Activated CD4-positive, alpha-beta T cell treated with anti-CD3 and anti-CD28 coated beads for 48 hours (primary cell): ENCODE data around the gene LTBP1.

Experiments used
- DNase-seq: peaks from one replicate; pipeline ENCODE4 v3.0.0-alpha.2; 2020

LTBP1 gene

GRCh38 chr2:33238111-33238510, 291.4 kb downstream of the LTBP1 start:
- no peak for DNase-seq

- DNase-seq: no peak
These were observed 293.4 kb downstream of the LTBP1 start for GRCh38 chr2:33240178-33240577.

GRCh38 chr2:33241072-33241471, 294.3 kb downstream of the LTBP1 start:
- DNase-seq: no peak

- no peak for DNase-seq
These were observed 294.8 kb downstream of the LTBP1 start for GRCh38 chr2:33241581-33241980.

DNA sequence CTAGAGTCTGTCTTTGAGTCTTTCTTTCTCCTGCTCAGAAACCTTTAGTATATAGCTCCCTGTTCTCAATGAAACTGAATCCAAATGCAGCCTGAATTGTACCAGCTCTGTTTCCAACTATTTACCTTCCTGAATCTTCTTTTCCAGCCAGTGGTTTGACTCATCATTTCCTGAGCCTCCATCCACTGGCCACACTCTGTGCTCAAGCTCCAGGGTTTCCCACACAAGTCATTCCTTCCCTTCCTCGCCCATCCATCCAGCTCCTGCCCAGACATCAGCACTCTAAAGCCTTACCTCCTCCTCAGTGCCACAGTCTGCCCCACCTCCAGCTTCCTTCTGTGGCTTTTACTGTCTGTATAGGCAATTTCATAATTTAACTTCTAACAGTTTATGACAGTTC, 296.1 kb downstream of the LTBP1 start:
- no peak for DNase-seq

- no peak for DNase-seq
These were observed 299.7 kb downstream of the LTBP1 start for GRCh38 chr2:33246432-33246831.

DNA sequence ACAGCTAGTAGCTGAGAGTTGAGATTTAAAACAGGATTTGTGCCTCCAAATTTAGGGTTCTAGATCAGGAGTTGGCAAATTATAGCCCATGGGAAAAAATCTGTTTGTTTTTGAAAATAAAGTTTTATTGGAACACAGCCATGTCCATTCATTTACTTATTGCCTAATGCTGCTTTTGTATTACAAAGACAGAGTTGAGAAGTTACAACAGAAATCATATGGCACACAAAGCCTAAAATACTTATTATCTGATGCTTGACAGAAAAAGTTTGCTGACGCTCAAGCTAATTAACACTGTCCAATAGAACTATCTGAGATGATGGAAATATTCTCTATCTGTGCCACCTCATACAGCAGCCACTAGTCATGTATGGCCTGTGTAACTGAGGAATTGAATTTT, 300.6 kb downstream of the LTBP1 start:
- DNase-seq: no peak

DNA sequence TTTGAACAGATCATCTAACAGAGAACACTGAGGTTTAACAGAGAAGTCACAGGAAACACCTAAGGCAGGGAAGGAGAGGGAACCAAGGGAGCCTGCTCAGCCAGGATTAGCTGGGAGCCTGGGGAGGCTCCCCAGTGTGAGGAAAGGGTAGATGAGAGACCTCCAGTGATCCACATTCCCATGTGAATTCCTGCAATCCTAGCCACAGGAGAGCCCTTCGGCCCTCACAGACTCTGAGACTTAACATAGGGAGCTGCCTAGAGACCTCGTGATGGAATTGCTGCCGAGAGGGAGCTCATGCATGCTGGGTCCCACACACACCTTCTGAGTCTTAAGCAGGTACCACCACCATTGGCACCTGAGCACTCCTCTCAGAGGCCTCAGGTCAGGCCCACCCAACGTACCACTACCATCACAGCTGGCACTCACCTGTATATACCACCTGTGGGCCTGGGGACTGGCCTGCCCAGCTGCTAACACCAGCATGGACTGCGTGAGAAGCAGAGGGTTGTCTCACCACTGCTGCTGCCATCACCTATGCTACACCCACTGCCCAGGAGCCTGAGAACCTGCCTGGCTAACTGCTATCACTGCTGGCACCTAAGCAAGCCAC, 303.8 kb downstream of the LTBP1 start:
- no peak for DNase-seq

GRCh38 chr2:33256162-33256755, 309.5 kb downstream of the LTBP1 start:
- DNase-seq: no peak

GRCh38 chr2:33258387-33258786, 311.6 kb downstream of the LTBP1 start:
- no peak for DNase-seq

DNA sequence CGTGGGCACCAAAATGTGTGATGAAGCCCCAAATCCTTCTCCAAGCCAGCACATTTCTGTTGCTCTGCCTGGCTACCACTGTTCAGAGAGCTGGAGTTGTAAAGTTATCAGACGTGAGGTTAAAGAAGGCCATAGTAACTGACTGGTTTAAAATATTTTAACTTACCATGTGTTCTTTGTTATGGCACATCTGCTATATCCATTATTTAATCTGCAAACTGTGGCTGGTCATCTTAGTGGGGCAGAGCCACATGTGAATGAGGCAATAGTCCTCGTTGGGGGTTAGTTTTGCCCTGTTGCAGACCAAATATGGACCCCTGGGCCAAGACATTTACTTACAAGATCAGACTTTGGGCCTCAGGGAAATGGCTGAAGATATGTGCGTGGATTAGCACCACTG, 315.3 kb downstream of the LTBP1 start:
- no peak for DNase-seq

GRCh38 chr2:33264766-33265165, 318.0 kb downstream of the LTBP1 start:
- DNase-seq: no peak

- no peak for DNase-seq
These were observed 319.0 kb downstream of the LTBP1 start for GRCh38 chr2:33265584-33266338.

DNA sequence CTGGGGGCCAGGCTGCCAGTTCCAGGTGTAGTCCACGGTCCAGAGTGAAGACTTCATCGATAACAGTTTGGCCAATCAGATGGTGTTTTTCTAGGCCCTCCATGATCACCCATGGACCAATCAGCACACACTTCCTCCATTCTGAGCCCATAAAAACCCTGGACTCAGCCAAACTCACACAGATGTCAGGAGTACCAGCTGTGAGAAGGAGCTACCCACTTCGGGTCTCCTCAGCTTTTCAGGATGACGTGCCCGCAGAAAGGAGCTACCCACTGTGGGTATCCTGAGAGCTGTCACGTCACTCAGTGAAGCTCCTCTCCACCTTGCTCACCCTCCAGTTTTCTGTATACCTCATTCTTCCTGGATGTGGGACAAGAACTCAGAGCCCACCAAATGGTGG, 319.7 kb downstream of the LTBP1 start:
- no peak for DNase-seq

- DNase-seq: no peak
These were observed 320.3 kb downstream of the LTBP1 start for GRCh38 chr2:33267043-33267442.

- DNase-seq: no peak
These were observed 321.0 kb downstream of the LTBP1 start for GRCh38 chr2:33267756-33268155.

GRCh38 chr2:33268246-33268831, 321.6 kb downstream of the LTBP1 start:
- no peak for DNase-seq

- no peak for DNase-seq
These were observed 325.2 kb downstream of the LTBP1 start for GRCh38 chr2:33272001-33272400.

DNA sequence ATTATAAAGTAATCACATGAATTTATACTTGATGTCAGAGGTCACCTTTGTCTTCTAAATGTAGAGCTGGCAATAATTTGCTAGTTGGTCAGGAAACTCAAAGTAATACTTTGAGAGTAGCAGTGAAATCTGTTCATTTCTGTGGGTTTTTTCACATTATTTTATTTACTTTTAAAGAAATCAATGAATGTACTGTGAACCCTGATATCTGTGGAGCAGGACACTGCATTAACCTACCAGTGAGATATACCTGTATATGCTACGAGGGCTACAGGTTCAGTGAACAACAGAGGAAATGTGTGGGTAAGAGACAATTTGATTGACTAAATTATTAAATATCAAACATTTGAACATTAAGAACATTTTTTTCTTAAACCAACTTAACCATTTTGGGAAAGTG, 326.7 kb downstream of the LTBP1 start:
- DNase-seq: no peak

- no peak for DNase-seq
These were observed 327.8 kb downstream of the LTBP1 start for GRCh38 chr2:33274524-33274923.

DNA sequence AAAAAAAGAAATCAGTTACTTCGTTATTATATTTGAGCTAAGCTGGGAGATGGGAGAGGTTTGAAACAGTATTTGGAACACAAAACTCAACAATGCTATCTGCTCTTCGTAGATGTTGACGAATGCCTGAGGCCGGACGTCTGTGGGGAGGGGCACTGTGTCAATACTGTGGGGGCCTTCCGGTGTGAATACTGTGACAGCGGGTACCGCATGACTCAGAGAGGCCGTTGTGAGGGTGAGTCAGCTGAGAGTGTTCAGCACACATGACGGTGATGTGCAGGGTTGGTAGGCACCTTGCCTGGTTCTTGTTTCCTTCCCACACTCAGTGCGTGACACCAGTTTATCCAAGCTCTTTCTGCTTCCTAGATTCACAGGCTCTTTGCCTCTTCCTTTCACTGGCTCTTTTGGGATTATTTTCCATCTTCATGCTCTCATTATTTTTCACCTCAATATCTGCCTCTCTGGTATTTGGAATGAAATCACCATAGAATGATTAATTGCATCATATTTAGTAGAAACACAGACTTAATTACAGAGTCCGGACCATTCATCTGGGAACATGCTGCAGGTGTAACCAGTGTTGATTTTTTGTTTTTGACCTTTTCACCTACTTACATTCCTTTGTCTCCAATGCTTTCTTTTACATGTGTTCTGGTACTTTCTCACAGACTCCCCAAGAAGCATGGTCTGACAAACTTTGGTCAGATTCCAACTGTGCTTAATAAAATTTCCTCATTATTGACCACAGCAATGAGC, 329.1 kb downstream of the LTBP1 start:
- DNase-seq: peak; percentile 20

DNA sequence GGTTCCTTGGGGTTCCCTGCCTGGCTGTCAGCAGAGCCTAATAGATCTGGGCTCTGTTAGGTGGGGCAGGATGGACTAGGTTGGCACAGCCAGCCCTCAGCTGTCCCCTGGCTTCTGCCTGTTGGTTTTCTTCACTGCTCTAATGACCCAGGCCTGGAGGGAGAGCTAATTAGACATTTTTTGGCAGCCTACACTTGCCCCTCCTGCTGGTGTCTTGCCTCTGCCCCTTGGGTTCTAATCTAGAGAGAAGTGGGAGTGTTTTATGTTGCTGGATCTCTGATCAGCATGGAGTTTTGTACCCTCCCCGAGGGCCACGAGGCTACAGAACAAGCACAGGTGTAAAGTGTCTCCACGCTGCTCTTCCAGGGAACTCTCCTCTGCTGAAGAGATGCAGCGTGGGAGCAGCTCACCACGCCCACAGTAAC, 330.3 kb downstream of the LTBP1 start:
- DNase-seq: no peak

DNA sequence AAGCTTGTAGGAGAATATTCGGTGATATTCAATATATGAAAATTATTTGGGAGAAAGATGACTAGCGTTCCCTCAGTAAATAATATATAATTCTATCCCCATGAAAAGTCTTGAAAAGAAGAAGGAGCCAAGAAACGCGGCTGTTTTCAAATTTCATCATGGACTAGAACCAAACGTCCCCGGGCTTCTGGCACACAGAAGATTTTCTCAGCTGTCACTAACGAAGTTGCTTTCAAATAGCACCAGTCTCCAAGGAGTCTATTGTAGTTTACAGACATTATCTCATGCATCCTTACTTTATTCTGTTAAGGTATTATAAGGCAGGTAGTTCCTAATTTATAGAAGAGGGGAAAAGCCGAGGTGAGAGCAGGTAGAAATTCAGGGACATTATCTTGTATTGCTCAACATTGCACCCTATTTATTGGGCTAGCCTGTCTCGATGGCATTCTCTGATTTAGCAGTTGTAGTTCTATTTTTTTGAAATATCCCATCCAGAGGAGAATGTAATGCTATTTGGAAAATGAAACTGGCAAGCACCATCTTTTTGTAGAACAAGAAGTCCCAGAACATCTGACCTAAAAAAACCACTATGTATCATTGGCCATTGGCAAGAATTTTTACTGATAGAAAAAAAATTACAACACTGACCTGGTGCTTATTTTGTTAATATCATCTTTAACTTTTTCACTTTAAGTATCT, 331.6 kb downstream of the LTBP1 start:
- DNase-seq: no peak
